Duodenal mucosa (tissue), 2 donors: ENCODE data around the gene FHOD3.
"Not testable (repeated sequence)": the region's sequence is repeated elsewhere in the genome, so short reads cannot be mapped to it uniquely, and the experiment has no call there.

Source experiments
- H3K27ac ChIP-seq: one replicate; pipeline ENCODE4 v1.7.0; 2013; ENCODE audit warnings: low read depth, low read length
- H3K27me3 ChIP-seq, 2 donors: one replicate each; pipeline ENCODE4 v1.7.0; 2013; ENCODE audit warnings: low read length in 2 of 2, control low read depth in 1 of 2; ENCODE audit not compliant: insufficient read depth in 2 of 2, control insufficient read depth in 1 of 2
- H3K36me3 ChIP-seq, 2 donors: one replicate each; pipeline ENCODE4 v1.7.0; 2013; ENCODE audit warnings: low read length in 2 of 2, control low read depth in 1 of 2; ENCODE audit not compliant: insufficient read depth in 2 of 2, control insufficient read depth in 1 of 2
- H3K4me1 ChIP-seq, 2 donors: one replicate each; pipeline ENCODE4 v1.7.0; 2013; ENCODE audit warnings: low read length in 2 of 2, control low read depth in 1 of 2; ENCODE audit not compliant: insufficient read depth in 2 of 2, control insufficient read depth in 1 of 2
- H3K4me3 ChIP-seq, 2 donors: one replicate each; pipeline ENCODE4 v1.7.0; 2013; ENCODE audit warnings: low read length in 2 of 2, low read depth in 1 of 2
- H3K9ac ChIP-seq, 2 donors: one replicate each; pipeline ENCODE4 v1.7.0; 2013; ENCODE audit warnings: low read length in 2 of 2, low read depth in 1 of 2
- H3K9me3 ChIP-seq, 2 donors: one replicate each; pipeline ENCODE4 v1.7.0; 2013; ENCODE audit warnings: low read length in 2 of 2, control low read depth in 1 of 2; ENCODE audit not compliant: control insufficient read depth in 1 of 2

The FHOD3 gene

GRCh38 chr18:36356741-36357140, 59.2 kb downstream of the FHOD3 start:
- H3K4me1 ChIP-seq, H3K9ac ChIP-seq, H3K27me3 ChIP-seq, H3K36me3 ChIP-seq, H3K9me3 ChIP-seq, H3K27ac ChIP-seq, H3K4me3 ChIP-seq: not testable (repeated sequence)

GRCh38 chr18:36358141-36358540, 60.6 kb downstream of the FHOD3 start:
- no peaks in the 10 kb centered on the region for H3K36me3 ChIP-seq
- H3K27ac ChIP-seq: no peak overlapping the region
- no peak overlapping the region for H3K9ac ChIP-seq
- H3K27me3 ChIP-seq: peaks cover 0 to 4% of the 10 kb centered on the region in 2 donors
- no peaks in the 10 kb centered on the region for H3K4me1 ChIP-seq
- H3K4me3 ChIP-seq: no peak overlapping the region
- no peaks in the 10 kb centered on the region for H3K9me3 ChIP-seq

- H3K4me3 ChIP-seq: no peak overlapping the region
- H3K4me1 ChIP-seq: no peaks in the 10 kb centered on the region
- H3K27ac ChIP-seq: no peak overlapping the region
- no peaks in the 10 kb centered on the region for H3K36me3 ChIP-seq
- peaks cover 0 to 4% of the 10 kb centered on the region in 2 donors for H3K27me3 ChIP-seq
- no peak overlapping the region for H3K9ac ChIP-seq
- no peaks in the 10 kb centered on the region for H3K9me3 ChIP-seq
Observed at GRCh38 chr18:36360256-36360909, 62.9 kb downstream of the FHOD3 start.

DNA sequence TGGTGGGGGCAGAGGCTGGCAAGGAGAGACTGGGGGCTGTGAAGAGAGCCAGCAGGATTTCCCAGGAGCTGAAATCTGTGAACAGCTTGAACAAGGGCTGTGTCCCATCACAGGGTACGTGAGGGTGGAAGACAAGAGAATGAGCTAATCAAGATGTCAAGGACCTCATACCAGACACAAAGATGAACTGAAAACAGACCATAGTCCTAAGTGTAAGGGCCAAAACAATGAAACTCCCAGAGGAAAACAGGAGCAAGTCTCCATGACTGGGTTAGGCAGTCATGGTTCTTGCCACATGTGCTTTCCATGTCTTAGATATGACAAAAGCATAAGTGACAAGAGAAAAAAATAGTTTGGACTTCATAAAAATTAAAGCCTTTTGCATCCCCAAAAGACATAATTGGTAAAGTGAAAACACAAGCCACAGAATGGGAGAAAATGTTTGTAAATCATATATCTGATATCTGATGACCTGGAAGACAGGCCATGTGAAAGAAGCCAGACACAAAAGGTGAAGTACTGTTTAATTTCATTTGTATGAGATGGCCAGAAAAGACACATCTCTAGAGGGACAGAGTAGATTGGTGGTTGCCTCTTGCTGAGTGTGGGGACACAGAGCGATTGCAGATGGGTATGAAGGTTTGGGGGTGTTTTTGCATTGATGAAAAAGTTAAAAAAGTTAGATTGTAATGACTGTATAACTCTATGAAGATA, 67.6 kb downstream of the FHOD3 start:
- Histone ChIP-seq H3K9ac (no peak overlapping the region), H3K36me3 (no peaks in the 10 kb centered on the region), H3K4me1 (no peaks in the 10 kb centered on the region), H3K27me3 (peaks cover 0 to 3% of the 10 kb centered on the region in 2 donors), H3K9me3 (no peaks in the 10 kb centered on the region), H3K27ac (no peak overlapping the region), H3K4me3 (no peak overlapping the region)

GRCh38 chr18:36365836-36366775, 68.6 kb downstream of the FHOD3 start:
- no peak overlapping the region for H3K9ac ChIP-seq
- no peak overlapping the region for H3K27ac ChIP-seq

DNA sequence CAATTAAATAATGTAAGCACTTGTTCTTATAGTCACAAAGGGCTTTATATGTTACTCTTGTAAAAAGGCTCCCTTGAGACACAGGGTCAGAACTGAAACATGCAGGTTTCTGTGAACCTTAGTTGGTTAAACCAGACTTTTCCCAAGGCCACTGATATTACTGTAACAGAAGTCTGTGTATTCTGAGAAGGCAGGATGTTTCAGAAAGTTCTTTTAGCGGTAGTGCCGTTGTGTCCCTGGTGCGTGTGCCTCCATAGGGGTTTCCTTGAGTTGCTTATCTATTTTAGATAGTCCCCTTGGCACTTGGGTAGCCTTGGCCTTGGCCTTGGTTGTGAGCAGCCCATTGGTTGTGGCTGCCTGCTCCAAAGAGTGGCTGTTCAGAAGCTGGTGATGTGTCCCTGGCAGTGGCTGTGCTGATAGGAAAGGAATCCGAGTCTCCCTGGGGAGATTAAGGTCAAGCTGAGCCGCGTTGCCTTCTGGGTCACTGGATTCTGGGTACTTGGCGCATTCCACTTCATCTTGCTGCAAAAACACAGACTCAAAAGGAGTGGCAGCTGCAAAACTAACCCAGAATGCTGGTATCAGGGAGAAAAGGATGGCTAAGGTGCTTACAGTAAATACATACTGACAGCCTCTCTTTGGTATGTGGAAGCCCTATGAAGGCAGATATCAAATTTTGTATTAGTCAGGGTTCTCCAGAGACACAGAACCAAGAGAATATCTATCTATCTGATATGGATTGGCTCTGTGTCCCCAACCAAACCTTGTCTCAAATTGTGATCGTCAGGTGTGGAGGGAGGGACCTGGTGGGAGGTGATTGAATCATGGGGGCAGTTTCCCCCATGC, 69.7 kb downstream of the FHOD3 start:
- no peaks in the 10 kb centered on the region for H3K4me1 ChIP-seq

More at GRCh38 chr18:36365836-36366775, 68.6 kb downstream of the FHOD3 start:
- no peaks in the 10 kb centered on the region for H3K4me1 ChIP-seq
- no peak overlapping the region for H3K4me3 ChIP-seq
- H3K36me3 ChIP-seq: no peaks in the 10 kb centered on the region
- peaks cover 0 to 3% of the 10 kb centered on the region in 2 donors for H3K27me3 ChIP-seq
- H3K9me3 ChIP-seq: no peaks in the 10 kb centered on the region

DNA sequence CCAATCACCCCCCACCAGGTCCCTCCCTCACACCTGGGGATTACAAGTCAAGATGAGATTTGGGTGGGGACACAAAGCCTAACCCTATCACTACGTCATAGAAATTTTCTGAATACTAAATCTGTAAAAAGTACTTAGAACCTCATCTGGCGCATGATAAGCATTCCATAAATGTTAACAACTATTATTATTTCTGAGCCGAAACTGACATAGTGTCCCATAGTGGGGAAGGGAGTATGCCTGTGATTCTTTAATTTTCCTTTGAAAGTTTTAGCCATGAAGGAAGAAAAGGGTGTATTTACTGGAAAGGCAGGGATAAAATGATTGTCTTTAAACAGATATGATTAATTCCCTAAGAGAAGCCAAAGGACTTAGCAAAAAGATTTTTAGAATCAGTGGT, 71.4 kb downstream of the FHOD3 start:
- Histone ChIP-seq H3K4me3 (no peak overlapping the region), H3K27me3 (peaks cover 0 to 3% of the 10 kb centered on the region in 2 donors), H3K9ac (no peak overlapping the region), H3K4me1 (no peaks in the 10 kb centered on the region), H3K27ac (no peak overlapping the region), H3K36me3 (no peaks in the 10 kb centered on the region), H3K9me3 (no peaks in the 10 kb centered on the region)

More for the DNA sequence above, 69.7 kb downstream of the FHOD3 start:
- H3K27me3 ChIP-seq: peaks cover 0 to 3% of the 10 kb centered on the region in 2 donors
- no peak overlapping the region for H3K27ac ChIP-seq
- no peaks in the 10 kb centered on the region for H3K36me3 ChIP-seq
- no peak overlapping the region for H3K9ac ChIP-seq
- no peak overlapping the region for H3K4me3 ChIP-seq
- H3K9me3 ChIP-seq: no peaks in the 10 kb centered on the region

DNA sequence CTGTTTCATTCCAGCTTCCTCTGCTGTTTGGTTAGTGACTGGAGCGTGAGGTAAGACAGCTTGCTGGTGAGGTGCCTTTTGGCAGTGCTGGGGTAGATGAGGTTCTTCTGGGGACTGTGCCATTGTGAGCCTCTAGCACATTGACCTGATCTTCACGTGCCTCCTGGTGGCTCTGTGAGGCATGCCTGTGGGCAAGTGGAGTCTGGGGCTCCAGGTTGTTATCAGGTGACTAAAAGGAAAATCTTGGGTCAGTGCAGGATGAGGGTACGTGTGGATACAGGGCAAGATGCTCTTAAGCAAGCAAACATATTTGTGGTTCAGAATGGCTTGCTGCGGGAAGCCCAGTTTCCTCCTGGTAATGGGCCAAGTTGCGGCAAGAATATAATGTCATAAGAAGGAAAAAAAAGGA, 75.4 kb downstream of the FHOD3 start:
- Histone ChIP-seq H3K27ac (no peak overlapping the region), H3K27me3 (peaks cover 0 to 3% of the 10 kb centered on the region in 2 donors), H3K4me1 (no peaks in the 10 kb centered on the region), H3K36me3 (no peaks in the 10 kb centered on the region), H3K9ac (no peak overlapping the region), H3K9me3 (no peaks in the 10 kb centered on the region), H3K4me3 (no peak overlapping the region)

- H3K27ac ChIP-seq: no peak overlapping the region
- no peaks in the 10 kb centered on the region for H3K9me3 ChIP-seq
- no peaks in the 10 kb centered on the region for H3K36me3 ChIP-seq
- peaks cover 0 to 3% of the 10 kb centered on the region in 2 donors for H3K27me3 ChIP-seq
- H3K4me1 ChIP-seq: no peaks in the 10 kb centered on the region
- no peak overlapping the region for H3K4me3 ChIP-seq
- no peak overlapping the region for H3K9ac ChIP-seq
Observed at GRCh38 chr18:36374262-36374661, 76.7 kb downstream of the FHOD3 start.
